NCI-H187 treated with DMSO at 0.1 percent for 48 hours (cell line): ENCODE results near the gene MACROD2.
A peak's percentile ranks its signal among the peaks of the same experiment; 100 is the strongest.

ENCODE experiments used
- DNase-seq: peaks from one replicate; lab custom pipeline; 2025; lab: John Stamatoyannopoulos, UW

MACROD2 gene

DNA sequence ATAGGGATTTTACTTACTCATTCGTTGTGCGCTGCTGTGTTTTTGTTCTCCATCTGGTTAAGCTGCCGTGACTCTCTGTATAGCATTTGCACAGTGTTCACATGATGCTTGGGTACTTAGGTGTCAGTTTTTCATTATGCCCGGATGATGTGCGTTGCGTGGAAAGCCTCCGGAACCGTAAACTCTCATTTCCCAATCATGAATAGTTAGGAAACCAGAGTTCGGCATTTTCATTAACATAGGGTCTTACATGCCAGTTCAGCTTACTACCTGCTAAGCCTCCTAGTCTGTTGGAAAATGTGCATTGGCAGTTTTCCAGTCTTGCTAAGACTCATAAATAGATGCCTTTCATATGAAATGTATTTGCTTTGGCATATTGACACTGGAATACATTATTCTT lies 825.5 kb downstream of the MACROD2 start:
- DNase-seq = no peak

GRCh38 chr20:14821251-14821650 lies 825.9 kb downstream of the MACROD2 start:
- no peak for DNase-seq

GRCh38 chr20:14824996-14825395 lies 829.7 kb downstream of the MACROD2 start:
- no peak for DNase-seq

- DNase-seq = no peak
Measured at GRCh38 chr20:14826543-14827313, 831.4 kb downstream of the MACROD2 start.

- no peak for DNase-seq
Measured at GRCh38 chr20:14828459-14828858, 833.1 kb downstream of the MACROD2 start.

GRCh38 chr20:14829906-14830305 lies 834.6 kb downstream of the MACROD2 start:
- DNase-seq = no peak

DNA sequence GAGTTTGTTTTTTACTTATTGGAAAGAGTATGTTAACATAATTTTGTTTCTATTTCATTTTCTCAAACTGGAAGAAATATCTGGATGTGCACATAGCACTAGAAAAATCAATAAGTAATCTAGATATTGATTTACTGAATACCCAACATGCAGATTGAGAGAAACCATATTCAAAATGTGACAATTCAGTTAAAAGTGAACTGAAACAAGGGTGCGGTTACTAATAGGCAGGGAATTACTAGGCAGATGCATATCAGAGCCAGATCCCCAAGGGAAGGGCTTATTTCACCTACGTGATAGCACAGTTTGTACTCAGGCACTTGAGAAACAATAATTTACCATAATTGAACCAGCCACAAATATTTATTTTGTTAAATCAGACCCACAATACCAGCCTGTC lies 835.1 kb downstream of the MACROD2 start:
- no peak for DNase-seq

DNA sequence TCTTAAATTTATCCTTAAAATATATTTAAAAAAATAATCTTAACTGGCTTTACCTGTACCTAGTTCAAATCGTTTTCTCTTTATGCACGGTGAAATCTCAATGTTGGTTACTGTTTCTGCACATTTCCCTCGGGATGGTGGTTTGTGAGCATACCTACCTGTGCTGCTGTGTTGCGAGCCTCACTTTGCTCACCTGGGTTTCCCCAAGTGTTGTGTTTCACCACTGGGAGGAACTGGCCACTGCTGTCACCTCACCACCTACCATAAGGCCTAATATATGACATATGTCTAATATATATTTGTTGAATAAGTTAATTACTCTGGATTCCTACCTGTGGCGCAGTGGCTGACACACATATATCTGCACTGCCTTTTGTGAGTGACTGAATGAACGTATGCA lies 835.6 kb downstream of the MACROD2 start:
- DNase-seq = no peak

- no peak for DNase-seq
Measured at GRCh38 chr20:14832630-14833029, 837.3 kb downstream of the MACROD2 start.

DNA sequence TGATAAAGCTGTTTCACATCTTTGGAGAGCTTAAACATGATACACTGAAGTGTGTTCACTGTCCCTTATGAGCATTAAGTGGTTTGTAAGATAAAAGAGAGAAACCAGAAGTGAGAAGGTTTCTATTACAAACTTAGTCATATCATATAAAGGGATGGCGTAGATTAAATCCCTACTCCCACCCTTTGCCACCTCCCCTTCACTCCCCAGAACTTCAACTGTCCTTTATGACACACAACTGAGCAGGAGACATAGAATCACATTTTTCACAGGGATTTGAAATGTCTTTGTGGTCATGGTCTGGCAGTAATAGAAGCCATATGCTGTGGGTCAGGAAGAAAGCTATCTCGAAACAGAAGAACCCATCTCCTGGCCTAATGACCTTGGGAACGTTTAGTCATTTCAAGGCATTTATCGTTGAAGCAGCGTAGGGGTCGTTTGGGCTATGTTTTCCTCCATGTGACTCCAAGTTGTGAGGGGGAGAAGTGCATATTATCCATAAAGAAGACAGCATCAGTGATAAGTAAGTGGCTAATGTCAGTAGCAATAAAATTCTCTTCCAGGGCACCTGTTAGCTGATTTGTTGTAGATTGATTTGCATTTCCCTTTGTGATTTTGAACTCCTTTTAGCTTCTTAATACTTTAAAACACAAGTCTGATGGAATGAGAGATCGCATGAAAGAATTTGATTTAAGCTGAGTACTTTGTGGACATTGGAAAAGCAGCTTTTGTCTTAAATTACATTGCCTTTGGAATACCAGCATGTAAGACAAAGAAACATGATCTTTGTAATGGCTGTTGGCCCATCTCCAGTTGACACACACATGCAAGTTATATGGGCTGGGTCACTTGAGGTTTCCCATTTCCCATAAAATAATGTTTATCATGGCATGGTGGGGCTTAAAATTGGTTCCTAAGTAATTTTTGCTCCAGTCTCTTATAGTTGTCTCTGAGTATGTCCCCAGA lies 843.6 kb downstream of the MACROD2 start:
- no peak for DNase-seq

DNA sequence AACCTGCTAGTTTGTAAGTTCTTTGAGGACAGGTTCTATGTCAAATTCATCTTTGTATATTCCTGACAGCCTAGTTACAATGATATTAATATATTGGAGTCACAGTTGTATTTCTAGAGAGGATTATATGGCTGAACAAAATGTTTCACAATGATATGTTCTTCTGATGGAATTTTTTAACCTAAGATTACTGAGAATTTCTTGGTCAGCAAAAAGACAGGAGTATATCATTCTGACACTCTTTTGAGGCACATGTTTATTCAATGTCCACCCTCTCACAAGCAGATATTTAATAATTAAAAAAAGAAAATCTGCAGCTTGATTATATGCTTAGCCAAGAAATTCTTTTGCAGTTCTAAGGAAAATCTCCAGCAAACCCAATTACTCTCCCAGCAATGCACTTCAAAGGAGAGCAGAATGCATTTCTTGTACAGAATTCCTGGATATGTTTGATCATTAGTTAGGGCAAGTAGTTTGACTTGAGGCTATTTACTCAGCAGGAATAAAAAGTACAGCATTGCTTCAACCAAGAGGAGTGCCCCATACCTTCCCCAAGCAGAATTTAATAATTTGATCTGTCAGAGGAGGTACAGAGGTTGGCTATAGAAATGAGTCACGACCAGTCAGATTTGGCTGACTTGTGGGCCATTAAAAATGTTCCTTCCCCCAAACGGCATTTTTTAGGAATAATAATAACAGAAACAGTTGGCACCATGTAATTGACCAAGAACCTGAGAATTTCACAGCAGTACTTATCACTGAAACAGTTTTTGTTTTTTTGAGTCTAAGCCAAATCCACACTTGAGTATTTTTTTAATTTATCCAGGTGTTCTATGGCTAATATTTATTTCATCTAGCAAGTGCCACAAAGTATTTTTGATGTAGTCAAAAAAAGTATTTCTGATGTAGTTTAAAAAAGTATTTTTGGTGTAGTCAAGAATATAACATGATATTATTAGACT lies 850.2 kb downstream of the MACROD2 start:
- DNase-seq = no peak

GRCh38 chr20:14848806-14849205 lies 853.5 kb downstream of the MACROD2 start:
- DNase-seq = no peak

DNA sequence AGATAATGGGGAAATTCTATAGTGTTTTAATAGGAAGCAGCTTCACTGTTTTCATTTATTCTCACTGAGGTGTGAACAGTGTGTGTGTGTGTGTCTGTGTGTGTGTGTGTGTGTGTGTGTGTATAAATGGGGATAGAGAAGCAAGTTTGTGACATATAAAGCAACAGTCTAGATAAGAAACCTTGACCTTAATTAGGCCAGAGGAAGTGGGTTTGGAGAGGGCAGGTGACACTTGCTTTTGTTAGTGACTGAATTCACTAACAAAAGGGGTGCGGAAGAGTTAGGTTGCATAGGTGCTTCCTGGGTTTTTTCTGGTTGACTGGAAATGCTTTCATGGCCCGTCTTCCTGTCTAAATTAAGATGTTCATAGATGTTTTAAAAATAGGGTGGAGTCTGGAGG lies 857.8 kb downstream of the MACROD2 start:
- DNase-seq = no peak

GRCh38 chr20:14855171-14855570 lies 859.9 kb downstream of the MACROD2 start:
- DNase-seq = no peak

- no peak for DNase-seq
Measured at GRCh38 chr20:14859627-14860026, 864.3 kb downstream of the MACROD2 start.

- DNase-seq = peak; percentile 72
Measured at GRCh38 chr20:14860410-14860814, 865.1 kb downstream of the MACROD2 start.

DNA sequence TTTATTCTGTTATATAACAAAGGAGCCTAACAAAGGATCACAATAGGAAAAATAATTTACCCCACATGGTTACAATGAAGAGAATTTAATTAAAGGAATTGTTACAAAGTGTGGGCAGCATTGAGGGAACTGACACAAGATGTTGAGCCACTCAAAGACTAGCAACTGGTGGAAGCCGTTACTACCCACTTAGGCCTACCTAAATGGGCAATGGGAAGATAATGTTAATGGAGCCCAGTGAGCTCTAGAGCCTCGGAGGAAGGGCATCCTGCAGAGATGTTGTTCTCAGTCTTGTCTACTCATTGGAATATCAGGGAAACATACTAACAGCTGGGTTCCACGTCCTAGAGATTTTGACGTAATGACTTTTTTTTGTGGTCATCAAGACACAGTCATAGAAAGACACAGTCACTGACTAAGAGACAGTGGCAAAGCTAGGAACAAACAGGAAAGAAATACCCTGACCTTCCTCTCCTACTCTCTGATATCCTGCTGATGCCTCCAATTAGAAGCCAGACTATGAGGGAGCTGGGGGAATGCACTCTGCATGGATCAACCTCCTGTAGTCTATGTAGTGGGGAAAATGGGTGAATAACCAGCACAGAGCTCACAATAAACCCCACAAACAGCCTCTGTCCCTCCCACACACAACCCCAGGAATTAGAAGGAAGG lies 865.8 kb downstream of the MACROD2 start:
- no peak for DNase-seq

DNA sequence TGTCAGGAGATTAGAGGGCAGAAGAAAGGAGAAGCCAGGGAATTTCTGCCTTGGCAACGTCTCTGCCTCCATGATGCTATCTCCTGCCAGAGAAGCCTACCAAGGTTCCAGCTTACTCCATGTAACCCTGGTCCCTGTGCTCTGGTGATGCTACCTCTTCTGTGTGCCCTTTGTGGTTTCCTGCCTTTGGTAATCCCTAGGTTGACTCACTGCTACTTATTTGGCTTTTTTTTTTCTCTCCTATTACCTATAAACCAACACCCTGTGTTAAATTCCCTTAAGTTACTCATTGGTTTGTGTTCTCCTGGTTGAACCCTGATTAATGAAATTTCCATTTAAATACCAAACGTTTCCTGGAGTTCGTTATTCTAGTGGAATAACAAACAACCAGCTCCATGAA lies 869.9 kb downstream of the MACROD2 start:
- DNase-seq = no peak

GRCh38 chr20:14865731-14866130 lies 870.4 kb downstream of the MACROD2 start:
- DNase-seq = no peak

DNA sequence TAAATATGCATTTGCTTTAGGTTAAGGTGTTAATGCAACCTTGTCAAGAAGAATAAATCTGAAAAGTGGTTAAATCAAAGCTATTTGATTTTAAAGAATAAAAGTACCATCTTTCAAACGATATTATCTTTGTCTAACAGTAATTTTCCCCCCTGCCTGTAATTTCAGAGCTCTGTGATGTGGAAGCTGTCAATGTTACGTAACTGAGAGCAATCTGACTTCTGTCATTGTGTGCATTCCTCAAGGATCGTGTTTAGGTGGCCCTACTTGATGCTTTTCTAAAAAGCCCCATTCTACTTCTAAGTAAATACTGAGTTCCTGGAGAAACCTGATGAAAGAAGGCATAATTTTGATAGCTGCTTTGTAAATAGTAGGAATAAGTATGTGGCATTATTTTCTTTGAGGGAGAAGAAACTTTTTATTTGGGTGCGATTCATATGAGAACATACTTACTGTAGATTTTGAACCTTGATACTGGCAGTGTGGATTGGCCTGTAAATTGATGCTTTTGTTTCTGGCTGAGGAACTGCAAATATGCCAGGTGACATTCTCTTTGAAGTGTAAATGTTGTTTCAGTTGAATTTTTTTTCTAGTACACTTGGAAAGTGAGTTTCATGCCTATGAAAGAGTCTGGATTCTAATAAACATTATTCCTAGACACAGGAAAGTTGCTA lies 871.7 kb downstream of the MACROD2 start:
- no peak for DNase-seq
